Stimulated activated naive CD8-positive, alpha-beta T cell treated with anti-CD3 and anti-CD28 coated beads, Interleukin-15, Interleukin-2, amounts not matched to agents 100 U/mL and 50 U/mL, for 24 hours (primary cell): ENCODE measurements around the gene AGRN.
A peak's percentile ranks its signal among the peaks of the same experiment; 100 is the strongest.
"Not testable (repeated sequence)": the region's sequence is repeated elsewhere in the genome, so short reads cannot be mapped to it uniquely, and the experiment has no call there.

ENCODE experiments used
- ATAC-seq: fragments of 150-1000 bp; cut with Tn5 transposase; one replicate; pipeline ENCODE4 v1.10.0; 2021
- DNase-seq: peaks from one replicate; pipeline ENCODE4 v3.0.0; 2021

AGRN gene

GRCh38 chr1:981955-982558 lies 37.9 kb upstream of the AGRN start, which contains the start of gene PERM1:
PERM1 (minus strand) TSS chr1:982093; CDS start chr1:981029, 1,064 bp downstream.
- ATAC-seq, result no peak
- DNase-seq, result no peak

- ATAC-seq (no peak), DNase-seq (no peak)
Measured at GRCh38 chr1:982765-983436, 37.0 kb upstream of the AGRN start.

- ATAC-seq (peak; percentile 65), DNase-seq (peak; percentile 76)
Measured at GRCh38 chr1:983798-984475, 36.0 kb upstream of the AGRN start.

DNA sequence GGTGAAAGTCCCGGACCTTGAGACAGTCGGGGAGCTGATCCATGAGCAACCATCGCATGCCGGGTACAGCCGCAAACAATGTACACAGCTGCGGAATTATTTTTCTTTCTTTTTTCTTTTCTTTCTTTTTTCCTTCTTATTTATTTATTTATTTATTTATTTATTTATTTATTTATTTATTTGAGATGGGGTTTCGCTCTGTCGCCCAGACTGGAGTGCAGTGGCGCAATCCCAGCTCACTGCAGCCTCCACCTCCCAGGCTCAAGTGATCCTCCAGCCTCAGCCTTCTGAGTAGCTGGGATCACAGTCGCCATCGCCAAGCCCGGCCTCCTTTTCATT lies 35.5 kb upstream of the AGRN start:
- ATAC-seq, result no peak
- no peak for DNase-seq

GRCh38 chr1:985126-985525 lies 34.8 kb upstream of the AGRN start:
- ATAC-seq, result no peak
- DNase-seq, result no peak

- not testable (repeated sequence) for DNase-seq
Measured at GRCh38 chr1:988061-988460, 31.9 kb upstream of the AGRN start.

GRCh38 chr1:991275-991674 lies 28.6 kb upstream of the AGRN start:
- DNase-seq, ATAC-seq: not testable (repeated sequence)

More at GRCh38 chr1:988061-988460, 31.9 kb upstream of the AGRN start:
- not testable (repeated sequence) for ATAC-seq

- no peak for ATAC-seq
Measured at GRCh38 chr1:991895-992294, 28.0 kb upstream of the AGRN start.

GRCh38 chr1:992362-992761 lies 27.6 kb upstream of the AGRN start:
- ATAC-seq (peak; percentile 33), DNase-seq (no peak)

More at GRCh38 chr1:991895-992294, 28.0 kb upstream of the AGRN start:
- no peak for DNase-seq

- DNase-seq (no peak), ATAC-seq (no peak)
Measured at GRCh38 chr1:993379-993995, 26.4 kb upstream of the AGRN start.

DNA sequence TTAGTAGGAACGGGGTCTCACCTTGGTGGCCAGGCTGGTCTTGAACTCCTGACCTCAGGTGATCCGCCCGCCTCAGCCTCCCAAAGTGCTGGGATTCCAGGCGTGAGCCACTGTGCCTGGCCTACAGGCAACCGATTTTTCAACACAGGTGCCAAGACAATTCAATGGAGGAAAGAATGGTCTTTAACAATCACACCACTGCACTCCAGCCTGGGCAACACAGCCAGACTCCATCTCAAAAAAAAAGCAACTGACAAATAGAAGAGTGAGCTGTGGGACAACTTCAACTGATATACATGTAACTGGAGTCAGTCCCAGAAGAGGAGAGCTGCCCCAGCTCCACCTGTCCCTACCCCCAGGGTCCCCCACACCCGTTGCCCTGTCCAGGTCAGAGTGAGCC lies 25.4 kb upstream of the AGRN start:
- not testable (repeated sequence) for ATAC-seq, DNase-seq

- DNase-seq, result no peak
- no peak for ATAC-seq
Measured at GRCh38 chr1:995665-996633, 24.0 kb upstream of the AGRN start.

GRCh38 chr1:996851-997712 lies 22.8 kb upstream of the AGRN start:
- ATAC-seq, result no peak
- DNase-seq, result no peak

- no peak for ATAC-seq
- DNase-seq, result no peak
Measured at GRCh38 chr1:997713-997992, 22.3 kb upstream of the AGRN start.

GRCh38 chr1:997993-998744 lies 21.8 kb upstream of the AGRN start:
- ATAC-seq (no peak), DNase-seq (no peak)

DNA sequence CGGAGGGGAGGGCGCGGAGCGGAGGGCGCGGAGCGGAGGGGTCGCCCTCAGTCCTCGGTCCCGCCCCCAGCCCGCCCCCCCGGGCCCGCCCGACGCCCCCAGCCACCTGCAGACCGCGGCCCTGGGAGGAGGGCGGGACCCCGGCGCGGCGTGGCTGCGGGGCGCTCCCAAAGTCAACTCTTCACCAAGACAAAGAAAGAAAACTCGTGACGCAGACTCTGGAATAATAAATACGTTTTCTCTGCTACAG lies 21.2 kb upstream of the AGRN start:
- ATAC-seq, result peak; percentile 2
- no peak for DNase-seq

DNA sequence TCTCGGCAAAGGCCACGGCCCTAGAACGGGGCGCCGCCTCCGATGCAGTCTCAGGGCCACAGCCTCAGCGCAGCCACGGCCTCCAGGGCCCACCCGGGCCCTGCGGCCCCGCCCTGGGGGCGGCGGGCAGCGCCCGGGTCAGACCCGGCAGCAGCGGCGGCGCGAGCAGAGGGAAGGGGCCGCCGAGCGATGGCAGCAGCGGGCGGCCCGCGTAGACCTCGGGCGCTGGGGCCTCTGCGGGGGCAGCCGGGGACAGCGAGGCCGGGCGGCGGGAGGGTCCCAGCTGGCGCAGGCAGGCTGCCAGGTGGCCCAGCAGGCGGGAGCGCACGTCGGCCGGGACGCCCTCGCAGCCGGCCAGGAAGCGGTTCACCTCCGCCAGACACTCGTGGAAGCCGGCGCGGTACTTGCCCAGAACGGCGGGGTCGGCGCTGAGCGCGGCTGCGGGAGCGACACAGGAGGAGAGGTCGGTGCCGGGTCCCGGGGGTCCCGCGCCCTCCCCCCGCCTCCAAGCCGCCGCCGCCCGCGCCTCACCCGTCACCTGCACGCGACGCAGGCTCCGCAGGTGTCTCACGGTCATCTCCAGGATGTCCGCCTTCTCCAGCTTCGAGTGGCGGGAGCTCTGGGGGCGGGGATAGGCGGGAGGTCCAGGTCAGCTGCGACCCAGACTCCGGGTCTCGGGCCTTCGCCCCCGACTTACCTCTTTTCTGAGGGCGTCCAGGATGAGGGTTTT lies 20.8 kb upstream of the AGRN start:
- DNase-seq (peak; percentile 35), ATAC-seq (peak; percentile 8)

GRCh38 chr1:999725-1000356 lies 20.1 kb upstream of the AGRN start, which contains the start of gene HES4:
HES4 (minus strand) TSS chr1:1000097; CDS start chr1:999973, 124 bp downstream.
- DNase-seq (peak; percentile 72), ATAC-seq (peak; percentile 37)

DNA sequence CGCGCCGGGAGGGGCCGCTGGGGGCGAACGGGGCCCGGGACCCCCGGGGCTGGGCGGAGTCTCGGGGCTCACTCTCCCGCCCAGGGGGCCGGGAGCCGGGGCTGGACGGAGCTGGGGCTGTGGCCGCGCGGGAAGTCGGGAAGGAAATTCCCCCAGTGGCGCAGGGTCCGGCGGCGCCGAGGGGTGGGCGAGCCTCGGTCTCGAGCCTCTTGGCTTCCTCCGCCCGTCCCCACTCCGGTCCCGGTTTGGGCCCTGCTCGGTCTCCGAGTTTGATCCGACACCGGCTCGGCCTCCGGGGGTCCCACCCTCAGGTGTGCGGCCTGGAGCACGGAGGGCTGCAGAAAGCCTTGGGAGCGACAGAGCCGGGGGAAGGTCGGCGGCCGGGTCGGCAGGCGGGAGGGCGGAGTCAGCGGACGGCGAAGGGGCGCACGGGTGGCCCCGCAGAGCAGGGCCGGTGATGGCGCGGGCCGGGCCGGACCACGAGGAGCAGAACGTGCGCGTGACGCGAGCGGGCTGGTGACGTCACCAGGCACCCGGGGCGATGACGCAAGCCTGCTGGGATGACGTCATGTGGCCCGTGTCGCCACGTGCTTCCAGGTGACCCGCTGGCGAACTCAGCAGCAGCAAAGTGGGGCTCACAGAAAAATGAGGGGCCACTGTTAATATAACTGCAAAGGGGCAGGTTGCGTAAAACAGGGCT lies 19.4 kb upstream of the AGRN start:
- ATAC-seq, result peak; percentile 3
- DNase-seq, result peak; percentile 81
